ENCODE measurements around the gene ZBTB47. TPM values are rescaled to one million over a fixed set of nuclear protein-coding genes. Genes with fewer than 3 reads are reported as not detected.

ZBTB47 gene
- total RNA-seq (1 to 10 TPM; 1.4 to 1.8 TPM), polyA plus RNA-seq (not detected)

- peak in 2 of 5 donors; percentile 11 to 16 for DNase-seq
- peaks cover 6 to 27% (median 19%) of the 10 kb centered on the region in 4 donors for H3K4me1 Mint-ChIP-seq
- CTCF ChIA-PET (ENCODE audit: partially characterized antibody), result interaction anchor here (2.9 kb wide), 1 partner anchor 12 kb away, joined by 6 read pairs; no protein-coding TSS in a partner anchor
- H3K27ac Mint-ChIP-seq, result peak within 1 kb of the TSS in 5 of 7 donors; percentile 41 to 85 (median 75)
- Histone ChIP-seq H3K36me3 (ENCODE audit: insufficient read depth, low read length) (no peaks in the 10 kb centered on the region), H3K27me3 (ENCODE audit: insufficient read depth, low read length) (no peaks in the 10 kb centered on the region), H3K27ac (ENCODE audit: low read depth, low read length) (no peak within 1 kb of the TSS), H3K9me3 (ENCODE audit: control insufficient read depth in 1 of 2, low read length in 2 of 2) (no peaks in the 10 kb centered on the region), H3K4me3 (ENCODE audit: low read length in 2 of 2) (peak within 1 kb of the TSS; percentile 19 to 54), H3K4me1 (ENCODE audit: insufficient read depth, low read length) (peaks cover 28% of the 10 kb centered on the region)
- H3K9me3 Mint-ChIP-seq, result peaks cover 0 to 2% (median 0%) of the 10 kb centered on the region in 8 donors
- intact Hi-C loops (cut with micrococcal nuclease), result loop anchor here (10.0 kb wide), 1 partner anchor 91 kb away; no protein-coding TSS in a partner anchor
- peak within 1 kb of the TSS; percentile 82 to 95 (median 86) for H3K4me3 Mint-ChIP-seq
- H3K27me3 Mint-ChIP-seq, result no peaks in the 10 kb centered on the region
- POLR2A ChIA-PET (ENCODE audit: partially characterized antibody), result interaction anchor here (1.2 to 1.8 kb wide), 3 partner anchors 53 to 72 kb away, joined by 4 to 12 read pairs (median 5); partner anchors contain the start of genes NKTR, SEC22C and SS18L2
- H3K36me3 Mint-ChIP-seq, result peaks cover 5 to 6% of the 10 kb centered on the region in 2 donors
These were observed at the start of gene ZBTB47 for GRCh38 chr3:42653560-42654330. Gene ZBTB47, plus strand, starts transcription at chr3:42653697. Its CDS starts 4,659 bp downstream, at chr3:42658356.

- H3K4me1 Mint-ChIP-seq, result peaks cover 46 to 77% (median 61%) of the 10 kb centered on the region in 4 donors
- Histone ChIP-seq H3K4me3 (ENCODE audit: low read length in 2 of 2) (no peak overlapping the region), H3K9me3 (ENCODE audit: control insufficient read depth in 1 of 2, low read length in 2 of 2) (no peaks in the 10 kb centered on the region), H3K36me3 (ENCODE audit: insufficient read depth, low read length) (peaks cover 6% of the 10 kb centered on the region), H3K27me3 (ENCODE audit: insufficient read depth, low read length) (no peaks in the 10 kb centered on the region), H3K27ac (ENCODE audit: low read depth, low read length) (no peak overlapping the region), H3K4me1 (ENCODE audit: insufficient read depth, low read length) (peaks cover 70% of the 10 kb centered on the region)
- ChIA-PET CTCF (ENCODE audit: partially characterized antibody) (interaction anchor here (1.3 kb wide), 2 partner anchors 24 to 104 kb away, joined by 3 read pairs; no protein-coding TSS in a partner anchor), POLR2A (ENCODE audit: partially characterized antibody) (interaction anchor here (1.3 to 1.6 kb wide), 2 partner anchors 11 to 40 kb away, joined by 3 to 4 read pairs; no protein-coding TSS in a partner anchor)
- peak overlapping the region in 5 of 7 donors; percentile 11 to 68 (median 25) for H3K27ac Mint-ChIP-seq
- intact Hi-C loops (cut with micrococcal nuclease), result no loop called here
- peaks cover 37 to 53% of the 10 kb centered on the region in 2 donors for H3K36me3 Mint-ChIP-seq
- DNase-seq, result no peak
- H3K9me3 Mint-ChIP-seq, result peaks cover 0 to 9% (median 4%) of the 10 kb centered on the region in 8 donors
- no peaks in the 10 kb centered on the region for H3K27me3 Mint-ChIP-seq
- H3K4me3 Mint-ChIP-seq, result peak overlapping the region in 3 of 8 donors; percentile 23 to 61 (median 26)
These were observed 47.8 kb upstream of the ZBTB47 start for GRCh38 chr3:42605546-42606173.

- Histone ChIP-seq H3K36me3 (ENCODE audit: insufficient read depth, low read length) (peaks cover 6% of the 10 kb centered on the region), H3K27me3 (ENCODE audit: insufficient read depth, low read length) (no peaks in the 10 kb centered on the region), H3K27ac (ENCODE audit: low read depth, low read length) (no peak overlapping the region), H3K9me3 (ENCODE audit: control insufficient read depth in 1 of 2, low read length in 2 of 2) (no peaks in the 10 kb centered on the region), H3K4me3 (ENCODE audit: low read length in 2 of 2) (no peak overlapping the region), H3K4me1 (ENCODE audit: insufficient read depth, low read length) (peaks cover 75% of the 10 kb centered on the region)
- no peak for DNase-seq
- CTCF ChIA-PET (ENCODE audit: partially characterized antibody), result interaction anchor here (1.1 to 1.5 kb wide), 2 partner anchors 8 to 23 kb away, joined by 3 read pairs; partner anchors contain the start of gene NKTR
- peaks cover 54 to 86% (median 73%) of the 10 kb centered on the region in 4 donors for H3K4me1 Mint-ChIP-seq
- H3K27me3 Mint-ChIP-seq, result no peaks in the 10 kb centered on the region
- peak overlapping the region in 5 of 7 donors; percentile 10 to 86 (median 52) for H3K27ac Mint-ChIP-seq
- H3K4me3 Mint-ChIP-seq, result peak overlapping the region in 3 of 8 donors; percentile 7 to 17 (median 12)
- POLR2A ChIA-PET (ENCODE audit: partially characterized antibody), result interaction anchor here (1.2 to 3.1 kb wide), 3 partner anchors 7 to 29 kb away, joined by 3 to 20 read pairs (median 9); partner anchors contain the start of genes NKTR and SS18L2
- intact Hi-C loops (cut with micrococcal nuclease), result no loop called here
- peaks cover 0 to 9% (median 4%) of the 10 kb centered on the region in 8 donors for H3K9me3 Mint-ChIP-seq
- peaks cover 33 to 50% of the 10 kb centered on the region in 2 donors for H3K36me3 Mint-ChIP-seq
These were observed 44.9 kb upstream of the ZBTB47 start for GRCh38 chr3:42608581-42608980.

DNA sequence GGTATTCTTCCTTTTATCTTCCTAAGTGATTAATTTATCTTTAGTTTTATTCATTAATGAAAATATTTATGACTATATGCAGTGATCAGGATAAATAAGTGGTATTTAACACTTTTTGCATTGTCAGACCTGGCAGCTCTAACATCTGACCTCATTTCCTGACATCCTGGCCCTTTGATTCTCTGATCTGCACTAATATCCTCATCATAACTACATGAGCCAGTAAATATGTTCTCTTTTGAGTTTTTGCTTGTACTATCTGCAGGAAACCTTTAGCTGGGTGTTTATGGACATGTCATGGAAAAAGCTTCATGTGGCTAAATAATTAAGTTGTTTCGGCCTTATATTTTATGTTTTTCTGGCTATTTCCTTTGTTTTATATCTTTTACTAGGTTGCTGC lies 42.5 kb upstream of the ZBTB47 start:
- H3K4me1 Mint-ChIP-seq, result peaks cover 43 to 78% (median 66%) of the 10 kb centered on the region in 4 donors
- intact Hi-C loops (cut with micrococcal nuclease), result loop anchor here (1.0 to 5.0 kb wide), 2 partner anchors 11 to 34 kb away; partner anchors contain the start of gene NKTR

DNA sequence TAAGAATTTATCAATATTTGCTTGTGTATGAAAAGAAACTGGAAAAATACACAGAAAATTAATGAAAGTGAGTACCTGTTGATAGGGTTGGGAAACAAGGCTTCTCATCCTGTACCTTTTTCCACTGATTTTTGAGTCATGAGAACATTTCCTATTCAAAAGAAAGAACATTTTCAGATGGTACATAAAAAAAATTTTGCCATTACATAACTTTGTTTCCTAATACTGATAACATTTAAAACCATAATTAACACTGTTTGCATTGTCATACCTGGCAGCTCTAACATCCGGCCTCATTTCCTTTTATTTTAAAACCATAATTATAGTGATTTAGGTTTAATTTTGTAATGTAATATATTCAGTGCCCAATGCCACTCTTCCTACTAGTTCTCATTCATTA lies 41.3 kb upstream of the ZBTB47 start:
- no peak overlapping the region for H3K27ac ChIP-seq (ENCODE audit: low read depth, low read length)
- H3K4me1 ChIP-seq (ENCODE audit: insufficient read depth, low read length), result peaks cover 62% of the 10 kb centered on the region
- POLR2A ChIA-PET (ENCODE audit: partially characterized antibody), result interaction anchor here (2.1 to 2.8 kb wide), 2 partner anchors 12 to 31 kb away, joined by 8 to 12 read pairs; partner anchors contain the start of genes NKTR and SEC22C
- H3K9me3 ChIP-seq (ENCODE audit: control insufficient read depth in 1 of 2, low read length in 2 of 2), result no peaks in the 10 kb centered on the region
- Mint-ChIP-seq H3K27ac (peak overlapping the region in 5 of 7 donors; percentile 29 to 80 (median 48)), H3K27me3 (no peaks in the 10 kb centered on the region), H3K4me3 (peak overlapping the region in 3 of 8 donors; percentile 1 to 41 (median 20)), H3K4me1 (peaks cover 44 to 79% (median 62%) of the 10 kb centered on the region in 4 donors), H3K9me3 (no peaks in the 10 kb centered on the region), H3K36me3 (peaks cover 24 to 46% of the 10 kb centered on the region in 2 donors)
- peaks cover under 1% of the 10 kb centered on the region for H3K36me3 ChIP-seq (ENCODE audit: insufficient read depth, low read length)
- CTCF ChIA-PET (ENCODE audit: partially characterized antibody), result interaction anchor here (0.7 to 2.3 kb wide), 11 partner anchors 8 to 40 kb away, joined by 3 to 20 read pairs (median 5); partner anchors contain the start of gene SEC22C
- no peak for DNase-seq
- no peaks in the 10 kb centered on the region for H3K27me3 ChIP-seq (ENCODE audit: insufficient read depth, low read length)
- no peak overlapping the region for H3K4me3 ChIP-seq (ENCODE audit: low read length in 2 of 2)
- intact Hi-C loops (cut with micrococcal nuclease), result loop anchor here (5.0 kb wide), 1 partner anchor 35 kb away; no protein-coding TSS in a partner anchor

More for the DNA sequence above, 42.5 kb upstream of the ZBTB47 start:
- Histone ChIP-seq H3K27me3 (ENCODE audit: insufficient read depth, low read length) (no peaks in the 10 kb centered on the region), H3K4me1 (ENCODE audit: insufficient read depth, low read length) (peaks cover 72% of the 10 kb centered on the region), H3K4me3 (ENCODE audit: low read length in 2 of 2) (no peak overlapping the region), H3K9me3 (ENCODE audit: control insufficient read depth in 1 of 2, low read length in 2 of 2) (no peaks in the 10 kb centered on the region), H3K36me3 (ENCODE audit: insufficient read depth, low read length) (peaks cover 6% of the 10 kb centered on the region), H3K27ac (ENCODE audit: low read depth, low read length) (peak overlapping the region; percentile 43)
- Mint-ChIP-seq H3K27ac (peak overlapping the region; percentile 1 to 90 (median 78)), H3K36me3 (peaks cover 23 to 46% of the 10 kb centered on the region in 2 donors), H3K9me3 (no peaks in the 10 kb centered on the region), H3K27me3 (no peaks in the 10 kb centered on the region), H3K4me3 (peak overlapping the region in 5 of 8 donors; percentile 1 to 55 (median 28))
- ChIA-PET POLR2A (ENCODE audit: partially characterized antibody) (interaction anchor here (0.9 to 3.1 kb wide), 4 partner anchors 10 to 30 kb away, joined by 3 to 20 read pairs (median 4); partner anchors contain the start of genes NKTR, SEC22C and SS18L2), CTCF (ENCODE audit: partially characterized antibody) (interaction anchor here (1.0 to 1.1 kb wide), 3 partner anchors 29 to 64 kb away, joined by 3 read pairs; no protein-coding TSS in a partner anchor)
- DNase-seq, result peak in 3 of 5 donors; percentile 20 to 24 (median 23)

GRCh38 chr3:42612928-42613327 lies 40.6 kb upstream of the ZBTB47 start:
- CTCF ChIA-PET (ENCODE audit: partially characterized antibody), result interaction anchor here (0.7 to 2.3 kb wide), 15 partner anchors 8 to 41 kb away, joined by 3 to 20 read pairs (median 5); partner anchors contain the start of genes SEC22C and SS18L2
- POLR2A ChIA-PET (ENCODE audit: partially characterized antibody), result interaction anchor here (1.0 to 2.8 kb wide), 3 partner anchors 10 to 31 kb away, joined by 4 to 12 read pairs (median 8); partner anchors contain the start of genes NKTR and SEC22C

More at GRCh38 chr3:42612928-42613327, 40.6 kb upstream of the ZBTB47 start:
- Mint-ChIP-seq H3K9me3 (no peaks in the 10 kb centered on the region), H3K36me3 (peaks cover 19 to 44% of the 10 kb centered on the region in 2 donors), H3K27me3 (no peaks in the 10 kb centered on the region), H3K4me1 (peaks cover 39 to 74% (median 56%) of the 10 kb centered on the region in 4 donors), H3K27ac (peak overlapping the region in 3 of 7 donors; percentile 19 to 93 (median 80)), H3K4me3 (peak overlapping the region in 1 of 8 donors; percentile 14)
- intact Hi-C loops (cut with micrococcal nuclease), result loop anchor here (5.0 kb wide), 1 partner anchor 36 kb away; no protein-coding TSS in a partner anchor
- H3K4me1 ChIP-seq (ENCODE audit: insufficient read depth, low read length), result peaks cover 59% of the 10 kb centered on the region
- H3K9me3 ChIP-seq (ENCODE audit: control insufficient read depth in 1 of 2, low read length in 2 of 2), result no peaks in the 10 kb centered on the region
- H3K27me3 ChIP-seq (ENCODE audit: insufficient read depth, low read length), result no peaks in the 10 kb centered on the region
- DNase-seq, result no peak
- no peak overlapping the region for H3K4me3 ChIP-seq (ENCODE audit: low read length in 2 of 2)
- no peak overlapping the region for H3K27ac ChIP-seq (ENCODE audit: low read depth, low read length)
- H3K36me3 ChIP-seq (ENCODE audit: insufficient read depth, low read length), result no peaks in the 10 kb centered on the region
